Naive thymus-derived CD8-positive, alpha-beta T cell (primary cell): ENCODE measurements around the gene DNAAF5. TPM values are rescaled to one million over a fixed set of nuclear protein-coding genes. Genes with fewer than 3 reads are reported as not detected.
A peak's percentile ranks its signal among the peaks of the same experiment; 100 is the strongest.

Source experiments
- ATAC-seq, 2 donors: fragments of 150-1000 bp; cut with Tn5 transposase in 1 of 2; sonication (Bioruptor Pico), chemical (Tn5 transposase) in 1 of 2; 1 replicate in 1 of 2; 2 replicates in 1 of 2; pipeline ENCODE4 v1.10.0; 2021; ENCODE audit warnings: mild to moderate bottlenecking in 2 of 2, moderate library complexity in 2 of 2
- POLR2A ChIA-PET: fragments of 350-600 bp; sonication (Branson Sonifier 250); formaldehyde crosslinking; loops from one replicate; lab custom pipeline; 2021; ENCODE audit warnings: antibody characterized with exemption; lab: Charles Lee
- DNase-seq, 10 donors: peaks; one replicate each; pipeline versions ENCODE4 v3.0.0 to v3.0.0-alpha.2; 2020 to 2022
- H3K27ac Mint-ChIP-seq, 10 donors: one replicate each; pipeline ENCODE4 v1.8.0; 2020 to 2022; ENCODE audit warnings: mild to moderate bottlenecking in 10 of 10, mixed read lengths in 10 of 10, moderate library complexity in 4 of 10, inconsistent platforms in 1 of 10
- H3K27me3 Mint-ChIP-seq, 5 donors: one replicate each; pipeline ENCODE4 v1.8.0; 2021 to 2022; ENCODE audit warnings: mixed read lengths in 5 of 5
- H3K36me3 Mint-ChIP-seq, 3 donors: one replicate each; pipeline ENCODE4 v1.8.0; 2020 to 2022; ENCODE audit warnings: mixed read lengths in 3 of 3, mild to moderate bottlenecking in 2 of 3, inconsistent platforms in 1 of 3
- H3K4me1 Mint-ChIP-seq, 4 donors: one replicate each; pipeline ENCODE4 v1.8.0; 2021 to 2022; ENCODE audit warnings: mixed read lengths in 4 of 4
- H3K4me3 Mint-ChIP-seq, 10 donors: one replicate each; pipeline ENCODE4 v1.8.0; 2020 to 2022; ENCODE audit warnings: mild to moderate bottlenecking in 10 of 10, mixed read lengths in 10 of 10, moderate library complexity in 6 of 10, inconsistent platforms in 1 of 10
- H3K9me3 Mint-ChIP-seq, 9 donors: one replicate each; pipeline ENCODE4 v1.8.0; 2020 to 2022; ENCODE audit warnings: mixed read lengths in 9 of 9, mild to moderate bottlenecking in 3 of 9, inconsistent platforms in 1 of 9, moderate library complexity in 1 of 9
- polyA plus RNA-seq, 3 donors: library from polyadenylated mRNA; unstranded; fragments of 300-500 nt; fragmentation: Illumina TruSeq; gene quantifications; one replicate each; pipeline ENCODE4 v1.2.3, GENCODE V29; 2021
- total RNA-seq, 8 experiments: library from RNA in 2 of 8; stranded (reverse) in 2 of 8; gene quantifications; one replicate each; pipeline ENCODE4 v1.2.3 and lab custom pipeline; 2021 to 2026

Gene DNAAF5
- total and polyA plus RNA-seq, 5 experiments from 2014 or later = 2.8 to 16.3 (median 4.6) TPM

- Mint-ChIP-seq H3K9me3 (no peaks in the 10 kb centered on the region), H3K4me1 (peaks cover 38 to 65% (median 60%) of the 10 kb centered on the region in 4 donors), H3K36me3 (peaks cover 0 to 18% (median 2%) of the 10 kb centered on the region in 3 donors), H3K27me3 (peaks cover 0 to 3% (median 0%) of the 10 kb centered on the region in 5 donors), H3K27ac (peak overlapping the region in 8 of 10 donors; percentile 16 to 97 (median 94)), H3K4me3 (peak overlapping the region; percentile 65 to 96 (median 92))
- DNase-seq = no peak
- POLR2A ChIA-PET = interaction anchor here (0.6 to 2.0 kb wide), 6 partner anchors 13 to 215 kb away, joined by 3 to 21 read pairs (median 4); partner anchors contain the start of genes COX19, GET4 and SUN1
- ATAC-seq = no peak
Measured at GRCh38 chr7:818031-818699, 91.7 kb downstream of the DNAAF5 start.

GRCh38 chr7:820341-820740 lies 93.8 kb downstream of the DNAAF5 start:
- peaks cover 40 to 69% (median 61%) of the 10 kb centered on the region in 4 donors for H3K4me1 Mint-ChIP-seq
- peaks cover 0 to 27% (median 2%) of the 10 kb centered on the region in 3 donors for H3K36me3 Mint-ChIP-seq
- H3K9me3 Mint-ChIP-seq = no peaks in the 10 kb centered on the region
- POLR2A ChIA-PET = interaction anchor here (0.8 kb wide), 1 partner anchor 12 kb away, joined by 8 read pairs; the partner anchor contains the start of gene SUN1
- no peak for DNase-seq
- H3K27me3 Mint-ChIP-seq = peaks cover 0 to 1% (median 0%) of the 10 kb centered on the region in 5 donors
- peak overlapping the region in 2 of 10 donors; percentile 4 to 7 for H3K27ac Mint-ChIP-seq
- ATAC-seq = no peak
- H3K4me3 Mint-ChIP-seq = no peak overlapping the region

- DNase-seq (no peak), ATAC-seq (no peak)
- no peak overlapping the region for H3K4me3 Mint-ChIP-seq
- peaks cover 0 to 1% (median 0%) of the 10 kb centered on the region in 5 donors for H3K27me3 Mint-ChIP-seq
- peaks cover 0 to 36% (median 2%) of the 10 kb centered on the region in 3 donors for H3K36me3 Mint-ChIP-seq
- peaks cover 40 to 77% (median 67%) of the 10 kb centered on the region in 4 donors for H3K4me1 Mint-ChIP-seq
- H3K9me3 Mint-ChIP-seq = no peaks in the 10 kb centered on the region
- peak overlapping the region in 1 of 10 donors; percentile 19 for H3K27ac Mint-ChIP-seq
- POLR2A ChIA-PET = no interaction called here
Measured at GRCh38 chr7:821688-822087, 95.2 kb downstream of the DNAAF5 start.

GRCh38 chr7:822692-823276 lies 96.3 kb downstream of the DNAAF5 start:
- POLR2A ChIA-PET = no interaction called here
- Mint-ChIP-seq H3K4me3 (no peak overlapping the region), H3K27me3 (peaks cover 0 to 1% (median 0%) of the 10 kb centered on the region in 5 donors), H3K9me3 (no peaks in the 10 kb centered on the region), H3K4me1 (peaks cover 33 to 69% (median 64%) of the 10 kb centered on the region in 4 donors), H3K36me3 (peaks cover 0 to 36% (median 2%) of the 10 kb centered on the region in 3 donors), H3K27ac (peak overlapping the region in 3 of 10 donors; percentile 2 to 80 (median 53))
- peak in 1 of 10 donors; percentile 43 for DNase-seq
- ATAC-seq = no peak

- H3K36me3 Mint-ChIP-seq = peaks cover 0 to 36% (median 2%) of the 10 kb centered on the region in 3 donors
Measured at GRCh38 chr7:823649-824048, 97.2 kb downstream of the DNAAF5 start.

GRCh38 chr7:824081-824480 lies 97.6 kb downstream of the DNAAF5 start:
- Mint-ChIP-seq H3K4me1 (peaks cover 27 to 68% (median 57%) of the 10 kb centered on the region in 4 donors), H3K27ac (peak overlapping the region in 2 of 10 donors; percentile 5 to 73), H3K9me3 (no peaks in the 10 kb centered on the region), H3K36me3 (peaks cover 0 to 34% (median 2%) of the 10 kb centered on the region in 3 donors), H3K27me3 (peaks cover 0 to 1% (median 0%) of the 10 kb centered on the region in 5 donors), H3K4me3 (no peak overlapping the region)
- peak in 1 of 10 donors; percentile 14 for DNase-seq
- no peak for ATAC-seq
- POLR2A ChIA-PET = no interaction called here

More at GRCh38 chr7:823649-824048, 97.2 kb downstream of the DNAAF5 start:
- no peak for DNase-seq
- POLR2A ChIA-PET = no interaction called here
- no peak for ATAC-seq
- Mint-ChIP-seq H3K9me3 (no peaks in the 10 kb centered on the region), H3K27me3 (peaks cover 0 to 1% (median 0%) of the 10 kb centered on the region in 5 donors), H3K4me1 (peaks cover 27 to 64% (median 58%) of the 10 kb centered on the region in 4 donors), H3K4me3 (no peak overlapping the region), H3K27ac (peak overlapping the region in 4 of 10 donors; percentile 5 to 80 (median 53))

GRCh38 chr7:824664-825063 lies 98.2 kb downstream of the DNAAF5 start:
- Mint-ChIP-seq H3K9me3 (no peaks in the 10 kb centered on the region), H3K36me3 (peaks cover 0 to 32% (median 2%) of the 10 kb centered on the region in 3 donors), H3K27me3 (no peaks in the 10 kb centered on the region), H3K4me3 (no peak overlapping the region), H3K4me1 (peaks cover 24 to 63% (median 53%) of the 10 kb centered on the region in 4 donors), H3K27ac (peak overlapping the region in 1 of 10 donors; percentile 39)
- DNase-seq (peak in 1 of 10 donors; percentile 35), ATAC-seq (no peak)
- POLR2A ChIA-PET = no interaction called here

- ATAC-seq = no peak
- no peaks in the 10 kb centered on the region for H3K27me3 Mint-ChIP-seq
- H3K9me3 Mint-ChIP-seq = no peaks in the 10 kb centered on the region
- peaks cover 0 to 29% (median 2%) of the 10 kb centered on the region in 3 donors for H3K36me3 Mint-ChIP-seq
- no peak overlapping the region for H3K27ac Mint-ChIP-seq
- peaks cover 22 to 62% (median 54%) of the 10 kb centered on the region in 4 donors for H3K4me1 Mint-ChIP-seq
- POLR2A ChIA-PET = no interaction called here
- no peak for DNase-seq
- H3K4me3 Mint-ChIP-seq = no peak overlapping the region
Measured at GRCh38 chr7:825386-825785, 98.9 kb downstream of the DNAAF5 start.

- H3K36me3 Mint-ChIP-seq = peaks cover 0 to 26% (median 0%) of the 10 kb centered on the region in 3 donors
- peak in 1 of 10 donors; percentile 45 for DNase-seq
- POLR2A ChIA-PET = no interaction called here
- H3K9me3 Mint-ChIP-seq = no peaks in the 10 kb centered on the region
- H3K4me3 Mint-ChIP-seq = no peak overlapping the region
- no peak for ATAC-seq
- H3K27me3 Mint-ChIP-seq = no peaks in the 10 kb centered on the region
- peaks cover 25 to 63% (median 55%) of the 10 kb centered on the region in 4 donors for H3K4me1 Mint-ChIP-seq
- H3K27ac Mint-ChIP-seq = peak overlapping the region in 2 of 10 donors; percentile 24 to 48
Measured at GRCh38 chr7:826230-826917, 99.9 kb downstream of the DNAAF5 start.

GRCh38 chr7:828793-829561 lies 102.5 kb downstream of the DNAAF5 start:
- Mint-ChIP-seq H3K27ac (peak overlapping the region in 3 of 10 donors; percentile 35 to 57 (median 43)), H3K9me3 (no peaks in the 10 kb centered on the region), H3K36me3 (peaks cover 0 to 21% (median 3%) of the 10 kb centered on the region in 3 donors), H3K4me1 (peaks cover 22 to 67% (median 55%) of the 10 kb centered on the region in 4 donors), H3K4me3 (no peak overlapping the region), H3K27me3 (no peaks in the 10 kb centered on the region)
- DNase-seq (peak in 1 of 10 donors; percentile 27), ATAC-seq (no peak)
- POLR2A ChIA-PET = no interaction called here

GRCh38 chr7:830069-830468 lies 103.6 kb downstream of the DNAAF5 start:
- POLR2A ChIA-PET = interaction anchor here (3.0 kb wide), 1 partner anchor 13 kb away, joined by 21 read pairs; no protein-coding TSS in a partner anchor
- H3K9me3 Mint-ChIP-seq = no peaks in the 10 kb centered on the region
- no peaks in the 10 kb centered on the region for H3K27me3 Mint-ChIP-seq
- peak overlapping the region in 9 of 10 donors; percentile 15 to 96 (median 87) for H3K27ac Mint-ChIP-seq
- peak overlapping the region in 3 of 10 donors; percentile 14 to 62 (median 57) for H3K4me3 Mint-ChIP-seq
- ATAC-seq = no peak
- H3K4me1 Mint-ChIP-seq = peaks cover 19 to 61% (median 49%) of the 10 kb centered on the region in 4 donors
- DNase-seq = peak in 1 of 10 donors; percentile 45
- peaks cover 0 to 24% (median 3%) of the 10 kb centered on the region in 3 donors for H3K36me3 Mint-ChIP-seq
